Measurements from ENCODE around the gene GABRB1. TPM values are rescaled to one million over a fixed set of nuclear protein-coding genes. Genes with fewer than 3 reads are reported as not detected.

The GABRB1 gene
- total and polyA plus RNA-seq, 2 experiments from 2014 or later, result not detected

DNA sequence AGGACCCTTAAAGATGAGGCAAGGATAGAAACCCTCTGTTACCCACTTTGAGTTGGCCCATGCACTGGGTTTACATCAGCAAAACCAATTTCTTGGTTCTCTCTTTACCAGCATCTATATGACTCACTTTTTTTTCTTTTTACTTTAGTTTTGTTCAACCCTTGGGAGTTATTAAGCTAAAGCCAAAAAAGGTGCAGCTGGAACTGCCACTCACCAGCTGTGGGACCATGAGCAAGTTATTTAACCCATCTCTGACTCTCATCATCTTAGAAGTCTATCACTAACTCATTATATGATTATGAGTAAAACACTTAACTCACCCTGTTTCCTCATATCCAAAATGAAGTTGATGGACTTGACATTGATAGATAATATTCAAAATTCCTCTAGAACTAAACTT is 53.4 kb downstream of the GABRB1 start:
- no peak for DNase-seq
- H3K9me2 ChIP-seq (ENCODE audit: insufficient read depth), result no peaks in the 10 kb centered on the region
- no peak overlapping the region for H2AFZ ChIP-seq
- TF ChIP-seq EZH2 (IDR thresholded peaks at IDR 0.05; ENCODE audit: insufficient read depth, poor library complexity, severe bottlenecking), result no peak
- TF ChIP-seq EZH2phosphoT487 (IDR thresholded peaks at IDR 0.05; ENCODE audit: insufficient read depth, low read depth), result no peak
- H3K4me1 ChIP-seq (ENCODE audit: insufficient read depth), result no peaks in the 10 kb centered on the region
- H3K27me3 ChIP-seq (replicated peaks; ENCODE audit: insufficient read depth), result no peaks in the 10 kb centered on the region
- no peak overlapping the region for H3K4me2 ChIP-seq (ENCODE audit: unreplicated experiment)
- no peak overlapping the region for H3K4me3 ChIP-seq
- H3K36me3 ChIP-seq (ENCODE audit: low read depth), result no peaks in the 10 kb centered on the region
- no peak overlapping the region for H3K9ac ChIP-seq
- no peak overlapping the region for H3K27ac ChIP-seq
- no peaks in the 10 kb centered on the region for H3K9me3 ChIP-seq (ENCODE audit: low read depth)
- no peaks in the 10 kb centered on the region for H4K20me1 ChIP-seq (ENCODE audit: insufficient read depth)
- in situ Hi-C loops (cut with MboI), result no loop called here
- H3K79me2 ChIP-seq (ENCODE audit: insufficient read depth), result no peaks in the 10 kb centered on the region
- no peaks in the 10 kb centered on the region for H3F3A ChIP-seq (ENCODE audit: insufficient read depth)

DNA sequence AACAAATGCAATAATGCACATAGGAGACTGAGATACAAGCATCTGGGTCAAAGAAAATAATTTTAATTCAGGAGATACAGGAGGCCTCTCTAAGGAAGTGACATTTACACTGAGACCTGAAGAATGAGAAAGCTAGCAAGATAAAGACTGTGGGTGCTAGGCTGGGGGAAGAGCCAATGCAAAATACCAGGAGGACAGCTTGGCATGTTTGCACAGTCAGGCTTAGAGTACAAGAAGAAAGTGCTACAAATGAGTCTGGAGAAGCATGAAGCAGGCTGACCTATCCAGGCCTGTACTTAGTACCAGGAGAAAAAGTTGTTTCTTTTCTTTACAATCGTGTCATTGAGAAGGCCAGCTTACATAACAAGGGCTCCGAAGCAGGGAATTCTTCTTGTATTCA is 56.9 kb downstream of the GABRB1 start:
- WGBS, 2 experiments (ENCODE audit: low coverage in 1 of 2, low lambda C conversion rate in 2 of 2, missing lambda C conversion rate in 2 of 2), result 24 to 25% methylated on average over 2 of the region's 2 CpGs
- Histone ChIP-seq H3K9me2 (ENCODE audit: insufficient read depth) (no peaks in the 10 kb centered on the region), H3K4me3 (no peak overlapping the region), H3K9ac (no peak overlapping the region), H3K27me3 (replicated peaks; ENCODE audit: insufficient read depth) (no peaks in the 10 kb centered on the region), H3K79me2 (ENCODE audit: insufficient read depth) (no peaks in the 10 kb centered on the region), H3K27ac (no peak overlapping the region), H3K4me1 (ENCODE audit: insufficient read depth) (no peaks in the 10 kb centered on the region), H3F3A (ENCODE audit: insufficient read depth) (no peaks in the 10 kb centered on the region), H3K4me2 (ENCODE audit: unreplicated experiment) (no peak overlapping the region), H3K9me3 (ENCODE audit: low read depth) (no peaks in the 10 kb centered on the region), H4K20me1 (ENCODE audit: insufficient read depth) (no peaks in the 10 kb centered on the region), H3K36me3 (ENCODE audit: low read depth) (no peaks in the 10 kb centered on the region), H2AFZ (no peak overlapping the region)
- in situ Hi-C loops (cut with MboI), result no loop called here
- no peak for DNase-seq
- TF ChIP-seq EZH2 (IDR thresholded peaks at IDR 0.05; ENCODE audit: insufficient read depth, poor library complexity, severe bottlenecking), result no peak
- TF ChIP-seq EZH2phosphoT487 (IDR thresholded peaks at IDR 0.05; ENCODE audit: insufficient read depth, low read depth), result no peak

DNA sequence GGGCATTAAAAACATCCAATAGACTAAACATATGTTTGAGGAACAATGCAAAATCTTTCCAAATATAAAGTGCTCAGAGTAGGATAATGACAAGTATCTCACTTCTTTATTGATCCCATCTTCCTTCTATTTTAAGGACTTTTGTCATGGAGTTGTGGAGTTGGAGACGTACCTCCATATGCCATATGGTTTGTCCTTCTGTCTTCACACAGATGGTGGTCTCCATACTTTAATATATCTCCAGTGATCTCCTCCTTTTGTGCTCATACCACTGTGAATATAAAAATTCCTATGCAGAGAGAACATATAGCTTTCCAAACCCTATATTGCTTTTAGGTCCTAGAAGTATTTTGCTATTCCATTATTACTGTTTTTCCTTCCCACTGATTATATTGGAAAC is 64.5 kb downstream of the GABRB1 start:
- Histone ChIP-seq H3K9me2 (ENCODE audit: insufficient read depth) (no peaks in the 10 kb centered on the region), H3F3A (ENCODE audit: insufficient read depth) (no peaks in the 10 kb centered on the region), H3K4me1 (ENCODE audit: insufficient read depth) (no peaks in the 10 kb centered on the region), H3K36me3 (ENCODE audit: low read depth) (no peaks in the 10 kb centered on the region), H3K27ac (no peak overlapping the region), H3K4me2 (ENCODE audit: unreplicated experiment) (no peak overlapping the region), H3K4me3 (no peak overlapping the region), H4K20me1 (ENCODE audit: insufficient read depth) (no peaks in the 10 kb centered on the region), H3K9ac (no peak overlapping the region), H3K79me2 (ENCODE audit: insufficient read depth) (no peaks in the 10 kb centered on the region), H2AFZ (no peak overlapping the region), H3K27me3 (replicated peaks; ENCODE audit: insufficient read depth) (no peaks in the 10 kb centered on the region), H3K9me3 (ENCODE audit: low read depth) (no peaks in the 10 kb centered on the region)
- in situ Hi-C loops (cut with MboI), result no loop called here
- WGBS, 2 experiments (ENCODE audit: low coverage in 1 of 2, low lambda C conversion rate in 2 of 2, missing lambda C conversion rate in 2 of 2), result 12 to 16% methylated on average over 1 of the region's 1 CpG
- DNase-seq, result no peak
- TF ChIP-seq EZH2phosphoT487 (IDR thresholded peaks at IDR 0.05; ENCODE audit: insufficient read depth, low read depth) (no peak), EZH2 (IDR thresholded peaks at IDR 0.05; ENCODE audit: insufficient read depth, poor library complexity, severe bottlenecking) (no peak)

DNA sequence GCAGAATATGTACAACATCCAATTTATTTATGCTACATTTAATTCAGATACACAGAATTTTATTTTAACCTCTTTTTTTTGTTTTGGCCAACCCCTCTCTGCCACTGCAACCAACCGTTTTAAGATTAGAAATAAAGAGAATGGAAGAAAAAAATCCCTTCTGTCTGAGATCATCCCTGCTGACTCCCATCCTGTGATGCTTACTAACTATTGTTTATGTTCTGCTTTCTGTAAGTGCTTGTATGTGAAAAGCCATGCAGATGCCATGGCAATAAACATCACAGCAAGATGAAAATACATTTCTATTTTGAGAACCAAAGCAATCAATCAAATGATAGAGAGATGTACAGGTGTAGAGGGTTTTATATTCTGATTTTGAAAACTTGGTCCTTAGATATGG is 70.1 kb downstream of the GABRB1 start:
- H3K4me3 ChIP-seq, result no peak overlapping the region
- H3K27ac ChIP-seq, result no peak overlapping the region
- no peak for DNase-seq
- H3K4me1 ChIP-seq (ENCODE audit: insufficient read depth), result no peaks in the 10 kb centered on the region
- no peaks in the 10 kb centered on the region for H3K9me3 ChIP-seq (ENCODE audit: low read depth)
- TF ChIP-seq EZH2phosphoT487 (IDR thresholded peaks at IDR 0.05; ENCODE audit: insufficient read depth, low read depth) (no peak), EZH2 (IDR thresholded peaks at IDR 0.05; ENCODE audit: insufficient read depth, poor library complexity, severe bottlenecking) (no peak)
- no peak overlapping the region for H2AFZ ChIP-seq
- H3F3A ChIP-seq (ENCODE audit: insufficient read depth), result no peaks in the 10 kb centered on the region
- no peaks in the 10 kb centered on the region for H4K20me1 ChIP-seq (ENCODE audit: insufficient read depth)
- H3K9ac ChIP-seq, result no peak overlapping the region
- H3K27me3 ChIP-seq (replicated peaks; ENCODE audit: insufficient read depth), result no peaks in the 10 kb centered on the region
- no peaks in the 10 kb centered on the region for H3K36me3 ChIP-seq (ENCODE audit: low read depth)
- H3K9me2 ChIP-seq (ENCODE audit: insufficient read depth), result no peaks in the 10 kb centered on the region
- in situ Hi-C loops (cut with MboI), result no loop called here
- 2 to 5% methylated on average over 1 of the region's 1 CpG for WGBS, 2 experiments (ENCODE audit: low coverage in 1 of 2, low lambda C conversion rate in 2 of 2, missing lambda C conversion rate in 2 of 2)
- H3K4me2 ChIP-seq (ENCODE audit: unreplicated experiment), result no peak overlapping the region
- no peaks in the 10 kb centered on the region for H3K79me2 ChIP-seq (ENCODE audit: insufficient read depth)

DNA sequence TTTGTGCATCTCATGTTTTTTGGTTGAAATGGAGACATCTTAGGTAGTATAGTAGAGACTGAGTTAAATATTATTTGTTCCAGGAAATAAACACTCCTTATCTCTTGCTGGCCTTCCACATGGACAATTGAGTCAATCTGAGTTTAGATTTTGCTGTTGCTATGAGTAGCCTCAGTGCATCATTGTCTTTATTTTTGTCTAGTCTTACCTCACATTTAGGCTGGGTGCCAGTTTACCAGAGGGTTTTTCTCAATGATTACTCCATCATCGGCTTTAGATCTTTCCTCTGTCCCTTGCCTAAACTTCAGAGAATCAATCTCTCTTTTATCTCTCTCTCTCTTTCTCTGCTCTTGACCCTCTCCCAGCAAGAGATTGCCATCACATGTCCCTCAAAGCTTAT is 73.6 kb downstream of the GABRB1 start:
- H3K4me3 ChIP-seq, result no peak overlapping the region
- H3K9ac ChIP-seq, result no peak overlapping the region
- 27 to 40% methylated on average over 1 of the region's 1 CpG for WGBS, 2 experiments (ENCODE audit: low coverage in 1 of 2, low lambda C conversion rate in 2 of 2, missing lambda C conversion rate in 2 of 2)
- no peaks in the 10 kb centered on the region for H4K20me1 ChIP-seq (ENCODE audit: insufficient read depth)
- no peak overlapping the region for H3K27ac ChIP-seq
- H3K4me2 ChIP-seq (ENCODE audit: unreplicated experiment), result no peak overlapping the region
- DNase-seq, result no peak
- H3F3A ChIP-seq (ENCODE audit: insufficient read depth), result no peaks in the 10 kb centered on the region
- no peaks in the 10 kb centered on the region for H3K9me3 ChIP-seq (ENCODE audit: low read depth)
- no peaks in the 10 kb centered on the region for H3K79me2 ChIP-seq (ENCODE audit: insufficient read depth)
- no peaks in the 10 kb centered on the region for H3K4me1 ChIP-seq (ENCODE audit: insufficient read depth)
- H3K36me3 ChIP-seq (ENCODE audit: low read depth), result no peaks in the 10 kb centered on the region
- H2AFZ ChIP-seq, result no peak overlapping the region
- no peaks in the 10 kb centered on the region for H3K27me3 ChIP-seq (replicated peaks; ENCODE audit: insufficient read depth)
- in situ Hi-C loops (cut with MboI), result no loop called here
- TF ChIP-seq EZH2 (IDR thresholded peaks at IDR 0.05; ENCODE audit: insufficient read depth, poor library complexity, severe bottlenecking) (no peak), EZH2phosphoT487 (IDR thresholded peaks at IDR 0.05; ENCODE audit: insufficient read depth, low read depth) (no peak)
- H3K9me2 ChIP-seq (ENCODE audit: insufficient read depth), result no peaks in the 10 kb centered on the region
